Activated CD8-positive, alpha-beta memory T cell treated with anti-CD3 and anti-CD28 coated beads, Interleukin-2, amount 50 U/mL, for 24 hours (primary cell): ENCODE results near the gene CACNG8.

Source experiments
- DNase-seq: peaks from one replicate; pipeline ENCODE4 v3.0.0-alpha.2; 2020; ENCODE audit errors: extremely low read depth

CACNG8 gene

GRCh38 chr19:53961523-53962356 is 997 bp upstream of the CACNG8 start:
- DNase-seq = no peak

GRCh38 chr19:53965091-53965490 is 2.4 kb downstream of the CACNG8 start:
- no peak for DNase-seq

- DNase-seq = no peak
These were observed 4.2 kb downstream of the CACNG8 start for GRCh38 chr19:53966931-53967330.

GRCh38 chr19:53969366-53969765 is 6.6 kb downstream of the CACNG8 start:
- no peak for DNase-seq

- no peak for DNase-seq
These were observed 8.9 kb downstream of the CACNG8 start for GRCh38 chr19:53971673-53972072.

- DNase-seq = peak; percentile 17
These were observed 14.8 kb downstream of the CACNG8 start for GRCh38 chr19:53977429-53977990.

GRCh38 chr19:53977991-53978731 is 15.4 kb downstream of the CACNG8 start:
- no peak for DNase-seq

GRCh38 chr19:53978975-53979801 is 16.5 kb downstream of the CACNG8 start:
- no peak for DNase-seq

GRCh38 chr19:53980539-53981375 is 18.0 kb downstream of the CACNG8 start:
- DNase-seq = no peak

GRCh38 chr19:53981376-53981951 is 18.7 kb downstream of the CACNG8 start:
- no peak for DNase-seq

- no peak for DNase-seq
These were observed 19.3 kb downstream of the CACNG8 start for GRCh38 chr19:53982001-53982451.

GRCh38 chr19:53982611-53983010 is 19.9 kb downstream of the CACNG8 start:
- DNase-seq = no peak

GRCh38 chr19:53983457-53984289 is 20.9 kb downstream of the CACNG8 start:
- no peak for DNase-seq

- DNase-seq = no peak
These were observed 23.1 kb downstream of the CACNG8 start for GRCh38 chr19:53985863-53986262.

GRCh38 chr19:53988981-53989380 is 26.2 kb downstream of the CACNG8 start:
- DNase-seq = no peak

GRCh38 chr19:53989600-53990533 is 27.1 kb downstream of the CACNG8 start:
- DNase-seq = no peak

- DNase-seq = no peak
These were observed 28.7 kb downstream of the CACNG8 start, which contains the start of gene CACNG6 for GRCh38 chr19:53991224-53992113. Gene CACNG6, plus strand, starts transcription at chr19:53991637. Its CDS starts 1,241 bp downstream, at chr19:53992878.
